ENCODE measurements around the gene NGF.

GRCh38 chr1:115293899-115294298 is 44.1 kb downstream of the NGF start:
- TF ChIP-seq EZH2 (IDR thresholded peaks at IDR 0.05; ENCODE audit: borderline replicate concordance, low read depth, low read length, severe bottlenecking) (no peak), CTCF (IDR thresholded peaks at IDR 0.05; ENCODE audit: borderline replicate concordance, extremely low read depth, low read length, poor library complexity, severe bottlenecking) (no peak)

Data from DND-41 (cell line).